DMS 273 treated with DMSO at 0.1 percent for 48 hours (cell line): Measurements from ENCODE around the gene BUD23.
"Not testable (repeated sequence)": the region's sequence is repeated elsewhere in the genome, so short reads cannot be mapped to it uniquely, and the experiment has no call there.

Source experiments
- DNase-seq: peaks from one replicate; lab custom pipeline; 2025; lab: John Stamatoyannopoulos, UW

Gene BUD23

GRCh38 chr7:73700581-73701134 is 17.3 kb downstream of the BUD23 start:
- DNase-seq: no peak

DNA sequence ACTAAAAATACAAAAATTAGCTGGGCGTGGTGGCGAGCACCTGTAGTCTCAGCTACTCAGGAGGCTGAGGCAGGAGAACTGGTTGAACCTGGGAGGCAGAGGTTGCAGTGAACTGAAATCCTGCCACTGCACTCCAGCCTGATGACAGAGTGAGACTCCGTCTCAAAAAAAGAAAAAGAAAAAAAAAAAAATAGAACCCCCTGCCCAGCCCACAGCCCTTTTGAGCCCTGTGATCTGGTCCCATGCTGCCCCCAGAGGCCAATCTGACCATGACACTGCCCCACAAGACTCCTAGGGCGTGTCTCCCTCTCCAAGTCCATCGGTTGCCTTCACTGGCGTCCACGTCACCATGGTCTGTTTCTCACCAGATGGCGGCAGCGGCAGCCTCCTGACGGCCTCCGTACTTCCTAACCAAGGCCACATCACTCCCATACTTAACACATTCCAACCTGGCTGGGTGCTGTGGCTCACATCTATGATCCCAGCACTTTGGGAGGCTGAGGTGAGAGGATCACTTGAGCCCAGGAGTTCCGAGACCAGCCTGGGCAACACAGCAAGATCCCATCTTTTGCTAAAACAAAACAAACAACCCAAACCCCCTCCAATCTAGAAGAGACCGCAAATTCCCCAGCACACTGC is 18.1 kb downstream of the BUD23 start:
- DNase-seq: peak; percentile 84

DNA sequence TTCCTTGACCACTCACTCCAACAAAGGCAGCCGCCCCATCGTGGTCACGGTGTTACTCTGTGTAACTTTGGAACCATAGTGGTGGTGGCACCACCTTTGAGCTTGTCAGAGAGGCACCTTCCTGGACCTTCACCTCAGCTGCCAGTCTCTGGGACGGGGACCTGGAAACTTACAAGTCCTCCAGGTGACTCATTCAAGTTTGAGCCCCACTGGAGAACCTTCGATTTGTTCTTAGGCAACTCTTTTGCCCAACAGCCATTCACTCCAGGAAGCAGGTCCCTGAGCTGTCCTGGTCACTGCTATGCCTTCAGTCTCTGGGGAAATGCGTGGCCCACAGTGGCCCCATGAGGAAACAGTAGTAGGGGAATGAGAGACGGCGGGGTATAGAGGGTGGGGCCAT is 18.8 kb downstream of the BUD23 start:
- DNase-seq: no peak

- DNase-seq: no peak
These were observed 19.3 kb downstream of the BUD23 start for GRCh38 chr7:73702665-73703064.

DNA sequence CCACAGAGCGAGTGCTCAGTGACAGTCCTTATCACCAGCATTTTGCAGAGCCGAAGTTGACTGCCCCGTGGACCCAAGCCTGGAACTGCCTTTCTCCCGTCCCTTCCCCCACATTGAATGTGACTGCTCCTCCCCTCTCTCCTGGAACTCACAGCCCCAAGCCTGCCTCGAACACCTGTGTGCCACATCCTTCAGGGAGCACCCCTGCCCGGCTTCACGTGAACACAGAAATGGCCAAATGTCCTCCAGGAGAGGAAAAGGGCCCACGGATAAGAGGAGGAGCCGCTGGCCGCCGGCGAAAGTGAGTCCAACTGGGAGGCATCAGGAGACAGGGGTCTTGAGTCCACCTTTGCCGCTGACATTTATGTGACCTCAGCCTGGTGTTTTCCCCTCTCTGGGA is 19.8 kb downstream of the BUD23 start:
- DNase-seq: no peak

DNA sequence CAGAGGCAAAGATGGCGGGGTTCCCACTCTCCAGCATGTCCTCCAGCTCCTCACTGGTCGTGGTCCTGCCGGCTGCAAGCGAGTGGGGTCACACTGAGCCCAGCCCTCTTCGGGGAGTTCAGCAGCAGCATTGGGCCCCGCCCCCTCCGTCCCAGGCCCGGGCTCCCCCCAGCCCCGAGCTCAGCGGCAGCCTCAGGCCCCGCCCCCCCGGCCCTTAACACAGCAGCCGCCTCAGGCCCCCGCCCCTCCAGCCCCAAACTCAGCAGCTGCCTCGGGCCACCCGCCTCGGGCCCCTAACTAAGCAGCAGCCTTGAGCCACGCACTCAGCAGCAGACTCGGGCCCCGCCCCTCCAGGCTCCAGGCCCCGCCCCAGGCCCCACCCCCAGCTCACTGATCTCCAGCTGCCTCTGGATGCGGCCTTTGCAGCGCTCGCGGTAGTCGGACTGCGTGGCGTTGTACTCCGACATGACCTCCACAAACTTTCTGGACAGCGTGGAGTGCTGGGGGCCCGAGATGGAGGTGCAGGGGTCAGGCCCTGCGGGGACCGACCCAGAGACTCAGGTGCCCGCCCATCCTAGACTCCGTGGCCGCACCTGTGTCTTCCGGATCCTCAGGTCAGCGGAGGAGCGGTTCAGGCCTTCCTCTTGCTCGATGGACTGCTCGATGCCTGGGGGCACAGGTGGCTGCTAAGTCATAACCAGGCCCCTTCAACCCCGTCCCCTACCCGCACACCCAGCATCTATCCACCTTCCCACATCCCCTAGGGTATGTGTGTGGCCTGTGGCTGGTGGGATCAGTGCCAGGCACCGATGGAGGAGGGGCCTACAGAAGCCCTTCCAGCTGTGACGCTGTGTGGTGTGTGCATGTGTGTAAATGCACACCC is 20.6 kb downstream of the BUD23 start:
- no peak for DNase-seq

DNA sequence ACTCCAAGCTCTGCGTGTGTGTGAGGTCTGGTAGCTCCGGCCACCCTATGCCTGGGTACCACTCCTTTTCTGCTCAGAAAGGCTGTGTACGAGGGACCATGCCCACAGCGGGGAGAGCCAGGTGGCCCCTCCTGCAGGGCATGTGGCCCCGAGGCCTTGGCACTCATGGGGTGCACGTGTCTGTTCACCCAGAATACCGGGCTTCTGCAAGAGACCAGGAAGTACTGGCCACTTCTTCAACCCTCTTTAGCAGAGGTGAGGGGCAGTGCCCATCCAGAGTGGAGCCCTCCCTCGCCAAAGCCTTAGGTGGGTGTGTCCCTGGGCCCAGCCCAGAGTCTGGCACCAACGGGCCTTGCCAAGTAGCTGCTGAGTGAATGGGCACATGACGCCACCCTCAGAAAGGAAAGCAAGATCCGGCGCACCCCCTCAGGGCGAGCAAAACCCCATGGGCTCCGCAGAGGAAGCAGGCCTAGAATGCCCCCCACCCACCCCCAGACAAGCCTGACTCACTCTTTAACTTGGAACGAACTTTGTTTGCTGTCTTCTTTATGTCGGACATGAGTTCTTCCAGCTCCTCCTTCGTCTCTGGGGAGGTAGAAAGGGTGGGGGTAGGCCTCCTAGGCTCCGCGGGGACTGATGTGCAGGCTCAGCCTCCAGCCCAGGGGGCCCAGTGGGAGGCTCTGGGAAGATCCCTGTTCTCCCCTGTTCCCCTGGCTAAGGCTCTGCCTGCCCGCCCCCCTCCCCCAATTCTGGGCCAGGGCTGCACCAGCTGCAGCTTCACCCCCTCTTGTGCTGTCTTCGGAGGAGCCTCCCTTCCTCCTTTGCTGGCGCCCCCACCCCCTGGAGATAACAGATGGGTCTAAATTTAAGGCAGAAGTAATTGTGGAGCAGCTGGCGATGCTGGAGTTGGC is 21.5 kb downstream of the BUD23 start:
- DNase-seq: peak; percentile 96

DNA sequence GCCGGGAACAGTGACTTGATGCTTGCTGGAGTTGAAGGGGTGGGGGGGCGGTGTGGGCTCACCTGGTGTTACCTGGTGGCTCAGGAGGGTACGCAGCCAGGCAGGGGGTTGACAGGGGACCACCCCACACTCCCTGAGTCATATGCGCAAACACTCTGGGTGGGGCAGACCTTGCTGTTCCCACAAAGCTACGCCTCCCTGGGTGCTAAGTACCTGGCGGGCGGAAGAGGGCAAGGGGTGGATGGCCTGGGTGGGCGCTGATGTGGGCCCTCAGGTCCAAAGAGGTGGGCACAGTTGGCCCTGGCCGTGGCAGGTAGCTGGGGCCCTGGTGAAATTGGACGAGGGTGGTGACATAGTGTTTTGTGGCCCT is 22.1 kb downstream of the BUD23 start:
- no peak for DNase-seq

DNA sequence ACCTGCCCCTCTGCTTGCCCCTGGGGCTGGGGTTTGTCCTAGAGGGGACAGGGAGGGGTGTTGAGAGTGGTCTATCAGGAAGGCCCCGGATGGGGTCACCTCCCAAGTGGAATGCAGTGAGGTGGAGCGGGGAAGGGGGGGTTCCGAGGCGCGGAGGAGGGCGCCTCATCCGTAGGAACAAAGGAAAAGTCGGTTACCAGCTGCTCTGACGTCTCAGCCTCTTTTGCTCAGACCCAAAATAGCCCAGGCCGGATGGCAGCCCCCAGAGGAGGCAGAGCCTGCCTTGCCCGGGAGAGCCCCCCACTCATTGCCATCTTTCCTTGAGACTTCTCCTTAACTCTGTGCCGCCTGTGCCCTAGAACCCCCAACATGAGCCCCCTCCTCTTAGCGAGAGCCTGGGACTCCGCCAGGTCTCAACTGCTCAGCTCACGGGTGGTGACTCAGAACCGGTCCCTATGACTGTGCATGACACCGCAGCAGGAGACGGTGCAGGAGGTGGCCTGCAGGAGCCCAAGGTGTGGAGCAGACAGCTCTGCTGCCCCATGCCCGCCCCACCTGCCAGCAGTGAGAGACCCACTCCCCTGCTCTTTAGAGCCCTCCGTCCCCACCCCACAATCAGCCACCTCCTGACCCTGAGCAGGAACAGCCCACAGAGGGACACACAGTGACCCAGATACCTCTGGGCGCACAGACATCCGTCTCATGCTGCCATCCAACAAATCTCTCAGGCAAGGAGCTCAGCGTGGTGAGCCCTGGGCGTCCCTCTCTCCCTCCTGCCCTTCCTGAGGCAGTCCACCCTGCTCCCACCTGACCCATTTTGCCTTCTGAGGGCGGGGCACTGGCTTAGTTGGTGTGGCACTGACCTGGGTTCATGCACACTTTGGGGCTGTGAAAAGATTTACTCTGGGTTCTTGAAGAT is 23.0 kb downstream of the BUD23 start:
- DNase-seq: peak; percentile 67

DNA sequence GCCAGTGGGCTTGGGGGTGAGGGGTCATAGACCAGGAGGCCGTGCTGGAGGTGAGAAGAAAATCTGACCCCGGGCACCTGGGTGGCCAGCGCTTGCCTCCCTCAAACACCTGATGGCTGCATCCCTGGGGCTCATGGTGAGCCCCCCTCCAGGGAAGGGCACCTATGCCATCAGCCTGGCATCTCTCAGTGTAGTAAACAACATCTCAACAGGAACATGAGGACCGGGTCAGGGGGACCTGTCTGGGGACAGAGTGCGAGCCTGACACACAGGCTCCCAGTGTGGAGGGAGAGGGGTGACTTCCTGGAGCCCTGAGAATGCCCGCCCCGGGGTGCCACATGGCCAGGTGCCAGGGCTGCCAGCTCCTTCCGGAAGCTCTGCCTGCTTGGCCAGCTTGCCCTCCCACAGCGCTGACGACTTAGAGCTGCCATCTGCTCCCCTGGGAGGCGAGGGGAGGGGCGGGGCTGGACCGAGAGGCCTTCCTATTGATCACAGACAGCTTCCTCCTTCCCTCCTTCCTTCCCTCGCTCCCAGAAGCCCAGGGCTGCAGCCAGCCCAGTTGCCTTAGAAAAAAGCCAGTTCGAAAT is 23.7 kb downstream of the BUD23 start:
- DNase-seq: peak; percentile 93

- no peak for DNase-seq
These were observed 25.7 kb downstream of the BUD23 start for GRCh38 chr7:73708961-73709549.

DNA sequence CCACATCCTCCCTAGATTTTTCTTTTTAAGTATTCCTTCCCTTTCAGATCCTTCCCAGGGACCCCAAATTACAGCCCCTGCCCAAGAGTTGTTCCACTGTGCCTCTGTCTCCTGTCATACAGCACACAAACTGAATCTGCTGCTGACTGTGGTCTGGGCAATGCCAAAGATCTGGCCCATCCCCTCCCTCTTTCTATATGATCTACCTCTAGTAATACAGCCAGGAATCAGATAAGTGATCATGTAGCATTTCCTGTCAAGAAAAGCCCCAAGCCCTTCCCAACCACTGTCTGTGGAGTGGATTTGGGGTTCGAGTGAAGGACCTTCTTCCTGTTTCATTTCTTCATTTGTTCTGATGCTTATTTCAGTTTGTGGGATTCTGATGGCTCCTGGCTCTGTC is 29.4 kb downstream of the BUD23 start:
- no peak for DNase-seq

DNA sequence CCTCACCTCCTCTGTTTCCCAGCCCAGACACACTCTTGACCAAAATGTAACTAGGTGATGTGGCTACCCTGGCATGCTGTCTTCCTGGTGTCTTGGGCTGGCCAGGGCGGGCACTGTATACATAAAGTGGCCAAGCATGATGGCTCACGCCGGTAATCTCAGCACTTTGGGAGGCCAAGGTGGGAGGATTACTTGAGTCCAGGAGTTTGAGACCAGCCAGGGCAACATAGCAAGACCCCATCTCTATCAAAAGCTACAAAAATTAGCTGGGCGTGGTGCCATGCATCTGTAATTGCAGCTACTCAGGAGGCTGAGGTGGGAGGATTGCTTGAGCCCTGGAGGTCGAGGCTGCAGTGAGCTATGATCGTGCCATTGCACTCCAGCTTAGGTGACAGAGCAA is 29.9 kb downstream of the BUD23 start:
- DNase-seq: not testable (repeated sequence)

GRCh38 chr7:73715648-73716317 is 32.4 kb downstream of the BUD23 start:
- peak; percentile 82 for DNase-seq

GRCh38 chr7:73716318-73716890 is 33.0 kb downstream of the BUD23 start:
- DNase-seq: peak; percentile 81

DNA sequence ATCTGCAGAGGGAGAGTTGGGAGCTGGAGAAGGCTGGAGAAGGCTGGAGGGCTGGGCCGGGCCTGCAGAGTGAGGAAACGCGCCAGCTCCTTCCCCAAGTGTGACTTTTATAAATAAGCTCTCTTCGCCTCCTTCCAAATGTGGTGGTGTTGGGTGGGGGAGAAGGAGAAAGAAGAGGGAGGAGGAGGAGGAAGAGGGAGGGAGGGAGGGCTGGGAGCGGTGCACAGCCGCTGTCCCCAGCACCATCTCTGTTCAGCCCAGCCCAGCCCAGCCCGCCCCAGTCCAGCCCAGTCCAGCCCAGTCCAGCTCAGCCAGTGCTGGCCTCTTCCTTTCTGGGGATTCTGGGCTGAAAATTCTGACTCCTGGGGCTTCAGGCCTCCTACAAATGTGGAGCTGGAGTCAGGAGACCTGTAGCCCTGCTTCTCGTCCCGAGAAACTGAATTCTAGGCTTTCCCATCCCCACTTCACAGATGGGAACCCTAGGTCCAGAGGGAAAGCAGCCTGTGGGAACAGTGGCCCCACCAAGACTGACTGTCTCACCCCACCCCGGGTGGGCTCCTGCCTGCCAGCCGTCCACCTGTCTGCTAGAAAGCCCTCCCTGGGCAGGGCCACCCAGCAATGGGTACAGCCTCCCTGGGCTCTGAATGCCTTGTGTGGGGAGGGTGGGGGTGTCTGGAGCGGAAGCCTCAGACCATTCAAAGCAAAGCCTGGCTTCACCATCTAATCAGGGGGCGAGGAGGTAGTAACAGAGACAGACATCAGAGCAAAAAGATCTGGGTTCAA is 33.8 kb downstream of the BUD23 start:
- DNase-seq: no peak

DNA sequence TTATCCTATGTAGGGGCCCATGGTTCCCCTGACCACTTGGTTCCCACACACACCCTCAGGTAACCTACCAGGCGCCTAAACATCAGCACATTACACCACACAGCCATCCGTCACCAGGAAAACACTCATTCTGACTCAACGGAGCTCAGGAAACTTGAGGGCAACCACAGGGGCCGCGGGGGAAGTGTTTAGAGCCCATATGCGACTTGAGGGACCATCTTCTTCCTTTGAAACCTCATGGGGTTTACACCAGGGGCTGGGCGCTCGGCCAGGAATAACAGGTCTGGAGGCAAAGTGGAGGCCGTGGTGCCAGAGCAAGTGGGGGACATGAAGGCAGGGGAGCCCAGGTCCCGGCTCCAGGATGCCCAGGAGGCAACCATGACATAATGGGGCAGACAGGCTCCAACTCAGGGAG is 34.6 kb downstream of the BUD23 start:
- DNase-seq: no peak

- DNase-seq: no peak
These were observed 35.1 kb downstream of the BUD23 start for GRCh38 chr7:73718438-73718881.
